Common myeloid progenitor, CD34-positive (primary cell): ENCODE measurements around the gene PEBP1.

ENCODE experiments used
- CTCF ChIA-PET: fragments of 350-600 bp; sonication (Branson Sonifier 250); formaldehyde crosslinking; loops from one replicate; lab custom pipeline; 2021; ENCODE audit warnings: antibody characterized with exemption; lab: Charles Lee
- POLR2A ChIA-PET: fragments of 350-600 bp; sonication (Branson Sonifier 250); formaldehyde crosslinking; loops from one replicate; lab custom pipeline; 2021; ENCODE audit warnings: antibody characterized with exemption; lab: Charles Lee
- DNase-seq, 3 donors: peaks; one replicate each; pipeline versions ENCODE4 v3.0.0 to v3.0.0-alpha.2; 2013
- H3K27ac ChIP-seq, 2 experiments: 1 replicate in 1 of 2; 2 replicates in 1 of 2; pipeline ENCODE4 v1.7.0; 2013; ENCODE audit warnings: inconsistent platforms in 2 of 2, low read length in 2 of 2, mild to moderate bottlenecking in 2 of 2, low read depth in 1 of 2, moderate library complexity in 1 of 2; ENCODE audit not compliant: severe bottlenecking in 2 of 2, insufficient read depth in 1 of 2, poor library complexity in 1 of 2
- H3K27me3 ChIP-seq, 5 experiments: replicated peaks in 2 of 5; 1 replicate in 3 of 5; 2 replicates in 2 of 5; pipeline versions ENCODE4 v1.6.1 to v1.7.0; 2013; ENCODE audit warnings: low read length in 4 of 5, mild to moderate bottlenecking in 2 of 5, moderate library complexity in 2 of 5, inconsistent platforms in 1 of 5; ENCODE audit not compliant: insufficient read depth in 5 of 5, control insufficient read depth in 4 of 5
- H3K36me3 ChIP-seq, 4 experiments: 1 replicate in 2 of 4; 2 replicates in 2 of 4; pipeline versions ENCODE4 v1.6.1 to v1.7.0; 2013; ENCODE audit warnings: low read length in 3 of 4, control low read depth in 1 of 4, mild to moderate bottlenecking in 1 of 4; ENCODE audit not compliant: control insufficient read depth in 4 of 4, insufficient read depth in 4 of 4
- H3K4me1 ChIP-seq, 4 experiments: 1 replicate in 3 of 4; 2 replicates in 1 of 4; pipeline versions ENCODE4 v1.6.1 to v1.7.1; 2013; ENCODE audit warnings: low read length in 3 of 4, mild to moderate bottlenecking in 3 of 4, control low read depth in 1 of 4, inconsistent platforms in 1 of 4, moderate library complexity in 1 of 4; ENCODE audit not compliant: control insufficient read depth in 4 of 4, insufficient read depth in 4 of 4; ENCODE audit errors: control extremely low read depth in 1 of 4
- H3K4me3 ChIP-seq, 7 experiments: 1 replicate in 4 of 7; 2 replicates in 3 of 7; pipeline versions ENCODE4 v1.5.1 to v1.7.0; 2013; ENCODE audit warnings: mild to moderate bottlenecking in 7 of 7, low read length in 6 of 7, moderate library complexity in 6 of 7, inconsistent platforms in 2 of 7, low read depth in 2 of 7, control low read depth in 1 of 7; ENCODE audit not compliant: insufficient read depth in 4 of 7, control insufficient read depth in 1 of 7; ENCODE audit errors: extremely low read depth in 1 of 7
- H3K9me3 ChIP-seq, 5 experiments: 1 replicate in 4 of 5; 2 replicates in 1 of 5; pipeline versions ENCODE4 v1.6.1 to v1.7.1; 2013; ENCODE audit warnings: low read length in 4 of 5, mild to moderate bottlenecking in 2 of 5, inconsistent platforms in 1 of 5, low read depth in 1 of 5, moderate library complexity in 1 of 5; ENCODE audit not compliant: control insufficient read depth in 4 of 5, insufficient read depth in 2 of 5; ENCODE audit errors: control extremely low read depth in 1 of 5
- WGBS: methylation state at CpG from one replicate; pipeline ENCODE4 v1.1.5; 2013; ENCODE audit not compliant: insufficient coverage; 5-methylcytosine and 5-hydroxymethylcytosine counted together

Gene PEBP1

DNA sequence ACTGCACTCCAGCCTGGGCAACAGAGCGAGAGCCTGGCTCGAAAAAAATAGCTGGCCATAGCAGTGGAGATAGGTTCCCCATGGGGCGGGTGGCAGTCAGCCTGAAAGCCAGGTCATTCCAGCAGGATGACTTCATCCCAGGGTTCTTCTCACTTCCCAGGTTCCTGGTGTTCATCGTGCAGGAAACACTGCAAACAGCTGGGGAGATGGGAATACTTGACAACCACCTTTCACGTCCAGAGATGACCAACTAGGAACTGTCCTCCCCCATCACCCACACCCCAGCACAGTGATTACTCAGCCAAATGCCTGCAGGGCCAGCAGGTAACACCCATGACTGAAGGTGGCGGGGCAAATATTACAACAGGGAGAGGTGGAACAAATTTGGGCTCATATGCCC lies 33.9 kb upstream of the PEBP1 start:
- ChIA-PET POLR2A (no interaction called here), CTCF (interaction anchor here (1.1 to 1.2 kb wide), 2 partner anchors 21 to 37 kb away, joined by 3 read pairs; no protein-coding TSS in a partner anchor)
- 98% methylated on average over 5 of the region's 6 CpGs for WGBS
- H3K36me3 ChIP-seq, result no peaks in the 10 kb centered on the region
- no peak for DNase-seq
- no peak overlapping the region for H3K27ac ChIP-seq
- no peaks in the 10 kb centered on the region for H3K27me3 ChIP-seq
- no peaks in the 10 kb centered on the region for H3K9me3 ChIP-seq
- H3K4me3 ChIP-seq, result peak overlapping the region in 1 of 7 experiments; percentile 82
- H3K4me1 ChIP-seq, result peaks cover 0 to 17% (median 12%) of the 10 kb centered on the region in 4 experiments

DNA sequence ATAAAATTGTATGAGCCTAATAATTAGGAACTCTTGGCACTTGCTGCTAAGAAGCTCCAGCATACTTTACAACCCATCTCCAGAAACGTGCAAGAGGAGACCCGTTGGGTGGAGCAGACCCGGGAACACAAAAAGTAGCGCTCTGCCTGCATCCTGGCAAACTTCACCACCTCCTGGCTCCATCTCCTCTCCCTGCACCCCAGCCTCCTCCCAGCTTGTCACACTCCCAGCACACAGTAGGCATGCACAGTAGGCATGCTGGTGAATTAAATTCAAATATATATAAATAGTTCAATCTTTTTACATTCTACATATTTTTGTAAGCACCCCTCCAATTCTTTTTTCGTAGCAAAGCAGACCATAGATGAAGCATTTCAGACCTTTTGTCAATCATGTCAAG lies 33.3 kb upstream of the PEBP1 start:
- ChIA-PET POLR2A (no interaction called here), CTCF (interaction anchor here (0.6 to 1.3 kb wide), 3 partner anchors 20 to 1258 kb away, joined by 3 read pairs; no protein-coding TSS in a partner anchor)
- Histone ChIP-seq H3K4me3 (peak overlapping the region in 6 of 7 experiments; percentile 76 to 90 (median 83)), H3K4me1 (peaks cover 0 to 17% (median 12%) of the 10 kb centered on the region in 4 experiments), H3K27me3 (no peaks in the 10 kb centered on the region), H3K9me3 (no peaks in the 10 kb centered on the region), H3K36me3 (no peaks in the 10 kb centered on the region), H3K27ac (peak overlapping the region in 1 of 2 experiments; percentile 25)
- 30% methylated on average over 2 of the region's 5 CpGs for WGBS
- DNase-seq, result no peak

DNA sequence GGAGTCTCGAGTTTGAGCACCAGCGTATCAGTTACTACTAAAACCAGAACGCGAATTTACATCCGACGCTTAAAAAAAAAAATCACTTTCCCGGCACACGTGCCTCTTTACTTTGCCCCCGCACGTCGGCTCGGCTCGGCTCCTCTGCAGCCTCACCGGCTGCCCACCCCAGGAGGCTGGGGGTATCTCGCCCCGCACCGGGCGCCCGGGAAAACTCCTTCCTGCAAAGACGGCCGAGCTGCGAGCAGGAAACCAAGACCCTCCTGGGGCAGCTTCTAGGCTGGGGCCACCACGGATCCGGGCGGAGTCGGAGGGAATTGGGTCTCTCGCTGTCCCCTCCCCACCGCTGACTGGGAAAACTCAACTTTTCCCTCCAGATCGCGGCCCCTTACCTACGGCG lies 32.7 kb upstream of the PEBP1 start:
- peak in 2 of 3 donors; percentile 36 to 45 for DNase-seq
- CTCF ChIA-PET, result interaction anchor here (0.9 to 1.3 kb wide), 2 partner anchors 36 to 39 kb away, joined by 3 read pairs; no protein-coding TSS in a partner anchor
- Histone ChIP-seq H3K9me3 (no peaks in the 10 kb centered on the region), H3K4me3 (peak overlapping the region; percentile 60 to 90 (median 82)), H3K27me3 (no peaks in the 10 kb centered on the region), H3K27ac (peak overlapping the region in 1 of 2 experiments; percentile 25), H3K36me3 (no peaks in the 10 kb centered on the region), H3K4me1 (peaks cover 0 to 17% (median 12%) of the 10 kb centered on the region in 4 experiments)
- POLR2A ChIA-PET, result interaction anchor here (0.9 kb wide), 1 partner anchor 39 kb away, joined by 3 read pairs; no protein-coding TSS in a partner anchor
- 0% methylated on average over 13 of the region's 32 CpGs for WGBS

DNA sequence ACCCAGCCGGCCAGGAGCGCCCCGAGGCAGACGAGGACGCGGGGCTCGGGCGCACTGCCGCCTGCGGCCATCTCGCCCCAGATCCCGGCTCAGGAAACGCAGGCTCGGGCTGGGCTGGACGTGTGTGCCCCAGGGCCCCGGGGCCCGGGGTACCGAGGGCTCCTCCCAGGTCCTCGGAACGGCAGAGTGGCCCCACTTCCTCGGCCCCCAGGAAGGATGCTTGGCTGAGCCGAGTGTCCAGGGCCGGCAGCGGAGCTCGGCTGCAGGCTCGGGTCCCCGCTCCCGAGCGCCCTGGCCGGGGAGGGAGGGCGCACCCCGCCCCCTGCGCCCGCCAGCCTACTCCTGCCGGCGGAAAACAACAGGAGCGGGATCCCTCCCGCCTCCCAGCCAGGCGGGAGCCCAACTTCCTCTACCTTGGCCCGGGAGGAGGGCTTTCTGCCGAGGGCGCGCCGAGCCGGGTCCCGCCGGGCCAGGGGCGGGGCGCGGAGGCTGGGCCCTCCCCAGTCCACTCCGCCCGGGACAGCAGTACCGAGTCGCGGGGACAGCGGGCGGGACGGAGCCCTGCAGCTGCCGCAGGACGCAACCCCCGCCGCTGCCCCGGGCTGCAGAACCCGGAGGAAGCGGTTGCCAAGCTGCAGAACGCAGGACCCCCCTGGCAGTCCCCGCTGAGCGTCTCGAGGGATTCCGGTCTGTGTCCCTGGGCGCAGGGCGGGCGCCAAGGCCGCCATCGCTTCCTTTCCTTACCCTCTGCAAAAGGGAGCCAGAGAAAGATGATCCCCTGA lies 32.1 kb upstream of the PEBP1 start, which contains the start of gene VSIG10:
TSS of gene VSIG10 (minus strand) at position 411 of the 782 bp plus-strand sequence. CDS start at position 71, 340 bp downstream.
- H3K27ac ChIP-seq, result peak within 1 kb of the TSS in 1 of 2 experiments; percentile 25
- H3K27me3 ChIP-seq, result no peaks in the 10 kb centered on the region
- peak; percentile 25 to 78 (median 62) for DNase-seq
- WGBS, result 0% methylated on average over 61 of the region's 75 CpGs
- H3K4me3 ChIP-seq, result peak within 1 kb of the TSS; percentile 60 to 90 (median 82)
- H3K36me3 ChIP-seq, result no peaks in the 10 kb centered on the region
- peaks cover 0 to 17% (median 12%) of the 10 kb centered on the region in 4 experiments for H3K4me1 ChIP-seq
- CTCF ChIA-PET, result interaction anchor here (0.9 to 1.4 kb wide), 3 partner anchors 36 to 40 kb away, joined by 3 read pairs; no protein-coding TSS in a partner anchor
- POLR2A ChIA-PET, result interaction anchor here (0.5 to 0.9 kb wide), 3 partner anchors 39 to 254 kb away, joined by 3 to 4 read pairs (median 3); no protein-coding TSS in a partner anchor
- no peaks in the 10 kb centered on the region for H3K9me3 ChIP-seq

DNA sequence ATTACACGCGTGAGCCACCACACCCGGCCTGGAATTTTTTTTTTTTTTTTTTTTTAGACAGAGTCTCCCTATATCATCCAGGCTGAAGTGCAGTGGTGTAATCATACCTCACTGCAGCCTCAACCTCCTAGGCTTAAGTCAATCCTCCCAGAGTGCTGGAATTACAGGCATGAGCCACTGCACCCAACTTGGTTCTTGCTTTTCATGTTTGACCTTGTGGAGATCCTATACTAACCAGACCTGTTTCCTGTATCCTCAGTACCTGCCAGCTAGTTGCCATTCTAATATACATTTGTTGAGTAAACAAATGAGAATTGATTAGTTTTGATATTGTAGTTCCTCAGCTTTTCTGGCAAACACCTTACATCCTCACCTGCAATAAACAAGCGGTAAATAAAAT lies 28.9 kb upstream of the PEBP1 start:
- H3K36me3 ChIP-seq, result no peaks in the 10 kb centered on the region
- POLR2A ChIA-PET, result no interaction called here
- H3K27ac ChIP-seq, result no peak overlapping the region

DNA sequence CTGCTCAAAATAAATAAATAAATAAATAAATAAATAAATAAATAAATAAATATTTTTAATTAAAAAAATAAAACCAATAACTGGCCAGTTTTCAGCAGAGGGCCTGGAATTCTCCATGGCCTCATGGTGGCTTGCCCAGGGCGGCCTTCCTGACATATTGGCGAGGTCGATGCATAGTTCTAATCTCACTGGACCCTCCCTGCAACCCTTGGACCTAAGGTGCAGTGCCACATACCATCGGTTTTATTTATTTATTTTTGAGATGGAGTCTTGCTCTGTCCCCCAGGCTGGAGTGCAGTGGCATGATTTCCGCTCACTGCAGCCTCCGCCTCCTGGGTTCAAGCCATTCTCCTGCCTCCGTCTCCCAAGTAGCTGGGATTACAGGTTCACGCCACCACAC lies 28.2 kb upstream of the PEBP1 start:
- H3K27me3 ChIP-seq, result no peaks in the 10 kb centered on the region
- no peak overlapping the region for H3K4me3 ChIP-seq
- H3K36me3 ChIP-seq, result no peaks in the 10 kb centered on the region
- CTCF ChIA-PET, result no interaction called here
- no peak overlapping the region for H3K27ac ChIP-seq
- peaks cover 0 to 12% (median 8%) of the 10 kb centered on the region in 4 experiments for H3K4me1 ChIP-seq
- POLR2A ChIA-PET, result interaction anchor here (0.7 kb wide), 1 partner anchor 35 kb away, joined by 3 read pairs; no protein-coding TSS in a partner anchor
- DNase-seq, result no peak
- 98% methylated on average over 7 of the region's 8 CpGs for WGBS
- H3K9me3 ChIP-seq, result no peaks in the 10 kb centered on the region

More for the DNA sequence above, 28.9 kb upstream of the PEBP1 start:
- Histone ChIP-seq H3K4me1 (peaks cover 0 to 16% (median 12%) of the 10 kb centered on the region in 4 experiments), H3K27me3 (no peaks in the 10 kb centered on the region), H3K4me3 (no peak overlapping the region), H3K9me3 (no peaks in the 10 kb centered on the region)
- no peak for DNase-seq
- 100% methylated on average over 1 of the region's 4 CpGs for WGBS
- CTCF ChIA-PET, result no interaction called here
